Common myeloid progenitor, CD34-positive (primary cell): ENCODE results near the gene SPPL3.

Experiments
- CTCF ChIA-PET: fragments of 350-600 bp; sonication (Branson Sonifier 250); formaldehyde crosslinking; loops from one replicate; lab custom pipeline; 2021; ENCODE audit warnings: antibody characterized with exemption; lab: Charles Lee
- POLR2A ChIA-PET: fragments of 350-600 bp; sonication (Branson Sonifier 250); formaldehyde crosslinking; loops from one replicate; lab custom pipeline; 2021; ENCODE audit warnings: antibody characterized with exemption; lab: Charles Lee
- DNase-seq, 3 donors: peaks; one replicate each; pipeline versions ENCODE4 v3.0.0 to v3.0.0-alpha.2; 2013
- H3K27ac ChIP-seq, 2 experiments: 1 replicate in 1 of 2; 2 replicates in 1 of 2; pipeline ENCODE4 v1.7.0; 2013; ENCODE audit warnings: inconsistent platforms in 2 of 2, low read length in 2 of 2, mild to moderate bottlenecking in 2 of 2, low read depth in 1 of 2, moderate library complexity in 1 of 2; ENCODE audit not compliant: severe bottlenecking in 2 of 2, insufficient read depth in 1 of 2, poor library complexity in 1 of 2
- H3K27me3 ChIP-seq, 5 experiments: replicated peaks in 2 of 5; 1 replicate in 3 of 5; 2 replicates in 2 of 5; pipeline versions ENCODE4 v1.6.1 to v1.7.0; 2013; ENCODE audit warnings: low read length in 4 of 5, mild to moderate bottlenecking in 2 of 5, moderate library complexity in 2 of 5, inconsistent platforms in 1 of 5; ENCODE audit not compliant: insufficient read depth in 5 of 5, control insufficient read depth in 4 of 5
- H3K36me3 ChIP-seq, 4 experiments: 1 replicate in 2 of 4; 2 replicates in 2 of 4; pipeline versions ENCODE4 v1.6.1 to v1.7.0; 2013; ENCODE audit warnings: low read length in 3 of 4, control low read depth in 1 of 4, mild to moderate bottlenecking in 1 of 4; ENCODE audit not compliant: control insufficient read depth in 4 of 4, insufficient read depth in 4 of 4
- H3K4me1 ChIP-seq, 4 experiments: 1 replicate in 3 of 4; 2 replicates in 1 of 4; pipeline versions ENCODE4 v1.6.1 to v1.7.1; 2013; ENCODE audit warnings: low read length in 3 of 4, mild to moderate bottlenecking in 3 of 4, control low read depth in 1 of 4, inconsistent platforms in 1 of 4, moderate library complexity in 1 of 4; ENCODE audit not compliant: control insufficient read depth in 4 of 4, insufficient read depth in 4 of 4; ENCODE audit errors: control extremely low read depth in 1 of 4
- H3K4me3 ChIP-seq, 7 experiments: 1 replicate in 4 of 7; 2 replicates in 3 of 7; pipeline versions ENCODE4 v1.5.1 to v1.7.0; 2013; ENCODE audit warnings: mild to moderate bottlenecking in 7 of 7, low read length in 6 of 7, moderate library complexity in 6 of 7, inconsistent platforms in 2 of 7, low read depth in 2 of 7, control low read depth in 1 of 7; ENCODE audit not compliant: insufficient read depth in 4 of 7, control insufficient read depth in 1 of 7; ENCODE audit errors: extremely low read depth in 1 of 7
- H3K9me3 ChIP-seq, 5 experiments: 1 replicate in 4 of 5; 2 replicates in 1 of 5; pipeline versions ENCODE4 v1.6.1 to v1.7.1; 2013; ENCODE audit warnings: low read length in 4 of 5, mild to moderate bottlenecking in 2 of 5, inconsistent platforms in 1 of 5, low read depth in 1 of 5, moderate library complexity in 1 of 5; ENCODE audit not compliant: control insufficient read depth in 4 of 5, insufficient read depth in 2 of 5; ENCODE audit errors: control extremely low read depth in 1 of 5
- WGBS: methylation state at CpG from one replicate; pipeline ENCODE4 v1.1.5; 2013; ENCODE audit not compliant: insufficient coverage; 5-methylcytosine and 5-hydroxymethylcytosine counted together

Gene SPPL3

GRCh38 chr12:120757949-120758348 lies 146.2 kb downstream of the SPPL3 start:
- H3K36me3 ChIP-seq: peaks cover 0 to 28% (median 11%) of the 10 kb centered on the region in 4 experiments
- 98% methylated on average over 6 of the region's 6 CpGs for WGBS
- H3K4me3 ChIP-seq: no peak overlapping the region
- DNase-seq: no peak
- H3K27me3 ChIP-seq: no peaks in the 10 kb centered on the region
- ChIA-PET CTCF (interaction anchor here (1.0 to 2.2 kb wide), 3 partner anchors 10 to 214 kb away, joined by 3 to 8 read pairs (median 4); no protein-coding TSS in a partner anchor), POLR2A (no interaction called here)
- peaks cover 0 to 5% (median 0%) of the 10 kb centered on the region in 4 experiments for H3K4me1 ChIP-seq
- H3K27ac ChIP-seq: no peak overlapping the region
- H3K9me3 ChIP-seq: peaks cover 0 to 8% (median 0%) of the 10 kb centered on the region in 5 experiments

GRCh38 chr12:120757226-120757742 lies 146.9 kb downstream of the SPPL3 start:
- peaks cover 0 to 23% (median 10%) of the 10 kb centered on the region in 4 experiments for H3K36me3 ChIP-seq
- peaks cover 0 to 8% (median 0%) of the 10 kb centered on the region in 5 experiments for H3K9me3 ChIP-seq
- H3K4me1 ChIP-seq: peaks cover 0 to 5% (median 0%) of the 10 kb centered on the region in 4 experiments
- H3K27ac ChIP-seq: no peak overlapping the region
- no peak overlapping the region for H3K4me3 ChIP-seq
- H3K27me3 ChIP-seq: no peaks in the 10 kb centered on the region
- CTCF ChIA-PET: interaction anchor here (1.0 to 2.2 kb wide), 3 partner anchors 11 to 215 kb away, joined by 3 to 8 read pairs (median 4); no protein-coding TSS in a partner anchor
- 100% methylated on average over 3 of the region's 4 CpGs for WGBS
- DNase-seq: no peak
- POLR2A ChIA-PET: no interaction called here

DNA sequence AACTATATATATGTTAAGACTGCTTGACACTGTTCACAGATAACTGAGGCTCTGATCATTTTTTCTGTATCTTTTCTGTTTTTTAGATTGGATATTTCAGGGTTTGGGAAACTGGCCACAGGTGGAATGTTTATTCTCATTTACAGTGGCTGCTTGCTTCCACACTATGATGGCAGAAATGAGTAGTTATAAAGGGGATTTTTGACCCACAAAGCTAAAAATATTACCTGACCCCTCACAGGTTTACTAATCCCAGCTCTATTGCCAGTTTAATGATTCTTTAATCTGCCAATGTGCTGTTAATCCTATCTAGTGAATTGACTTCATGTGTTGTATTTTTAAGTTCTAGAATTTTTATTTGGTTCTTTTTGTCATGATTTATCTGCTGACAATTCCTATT lies 148.9 kb downstream of the SPPL3 start:
- DNase-seq: no peak
- peaks cover 0 to 7% (median 0%) of the 10 kb centered on the region in 4 experiments for H3K4me1 ChIP-seq
- ChIA-PET POLR2A (no interaction called here), CTCF (no interaction called here)
- H3K9me3 ChIP-seq: peaks cover 0 to 8% (median 0%) of the 10 kb centered on the region in 5 experiments
- no peaks in the 10 kb centered on the region for H3K27me3 ChIP-seq
- no peak overlapping the region for H3K27ac ChIP-seq
- H3K36me3 ChIP-seq: peaks cover 0 to 6% (median 1%) of the 10 kb centered on the region in 4 experiments
- no peak overlapping the region for H3K4me3 ChIP-seq

DNA sequence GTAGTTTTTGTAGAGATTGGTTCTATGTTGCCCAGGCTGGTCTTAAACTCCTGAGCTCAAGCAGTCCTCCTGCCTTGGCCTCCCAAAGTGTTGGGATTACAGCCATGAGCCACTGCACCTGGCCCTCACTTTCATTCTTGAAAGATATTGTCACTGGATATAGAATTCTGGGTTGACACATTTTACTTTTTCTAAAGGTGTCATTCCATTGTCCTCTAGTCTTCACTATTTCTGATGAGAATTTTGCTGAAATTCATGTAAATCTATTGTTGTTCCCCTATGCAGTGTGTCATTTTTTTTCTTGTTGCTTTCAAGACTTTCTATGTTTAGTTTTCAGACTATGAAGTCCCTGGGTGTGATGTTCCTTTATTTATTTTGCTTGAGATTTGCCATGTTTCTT lies 149.4 kb downstream of the SPPL3 start:
- H3K27me3 ChIP-seq: no peaks in the 10 kb centered on the region
- H3K36me3 ChIP-seq: peaks cover 0 to 1% (median 0%) of the 10 kb centered on the region in 4 experiments
- peaks cover 0 to 7% (median 0%) of the 10 kb centered on the region in 4 experiments for H3K4me1 ChIP-seq
- DNase-seq: no peak
- H3K9me3 ChIP-seq: peaks cover 0 to 8% (median 0%) of the 10 kb centered on the region in 5 experiments
- ChIA-PET POLR2A (no interaction called here), CTCF (no interaction called here)
- no peak overlapping the region for H3K27ac ChIP-seq
- H3K4me3 ChIP-seq: no peak overlapping the region

- WGBS: 95% methylated on average over 8 of the region's 9 CpGs
Measured at GRCh38 chr12:120751389-120751788, 152.8 kb downstream of the SPPL3 start.

DNA sequence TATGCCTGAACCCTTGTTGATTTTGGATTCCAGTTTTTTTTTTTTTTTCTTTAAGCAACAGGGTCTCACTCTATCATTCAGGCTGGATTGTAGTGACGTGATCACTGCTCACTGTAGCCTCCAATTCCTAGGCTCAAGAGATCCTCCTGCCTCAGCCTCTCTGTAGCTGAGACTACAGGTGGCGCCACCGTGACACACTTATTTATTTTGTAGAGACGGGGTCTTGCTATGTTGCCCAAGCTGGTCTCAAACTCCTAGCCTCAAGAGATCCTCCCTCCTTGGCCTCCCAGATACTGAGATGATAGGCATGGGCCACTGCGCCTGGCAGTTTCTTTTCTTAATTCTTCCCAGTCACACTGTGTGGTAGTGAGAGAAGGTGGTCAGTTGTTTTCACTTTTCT lies 153.4 kb downstream of the SPPL3 start:
- Histone ChIP-seq H3K27me3 (no peaks in the 10 kb centered on the region), H3K9me3 (peaks cover 0 to 8% (median 0%) of the 10 kb centered on the region in 5 experiments), H3K27ac (no peak overlapping the region), H3K36me3 (no peaks in the 10 kb centered on the region), H3K4me1 (peaks cover 0 to 2% (median 0%) of the 10 kb centered on the region in 4 experiments), H3K4me3 (no peak overlapping the region)
- DNase-seq: no peak
- ChIA-PET CTCF (interaction anchor here (0.6 to 1.6 kb wide), 3 partner anchors 9 to 246 kb away, joined by 3 to 5 read pairs (median 3); no protein-coding TSS in a partner anchor), POLR2A (no interaction called here)
- 93% methylated on average over 5 of the region's 5 CpGs for WGBS

More at GRCh38 chr12:120751389-120751788, 152.8 kb downstream of the SPPL3 start:
- Histone ChIP-seq H3K27me3 (no peaks in the 10 kb centered on the region), H3K27ac (no peak overlapping the region), H3K4me1 (peaks cover 0 to 2% (median 0%) of the 10 kb centered on the region in 4 experiments), H3K4me3 (no peak overlapping the region), H3K36me3 (no peaks in the 10 kb centered on the region), H3K9me3 (peaks cover 0 to 8% (median 0%) of the 10 kb centered on the region in 5 experiments)
- CTCF ChIA-PET: interaction anchor here (0.8 to 1.6 kb wide), 2 partner anchors 9 to 12 kb away, joined by 3 to 5 read pairs; no protein-coding TSS in a partner anchor
- POLR2A ChIA-PET: no interaction called here
- peak in 2 of 3 donors; percentile 37 to 46 for DNase-seq

DNA sequence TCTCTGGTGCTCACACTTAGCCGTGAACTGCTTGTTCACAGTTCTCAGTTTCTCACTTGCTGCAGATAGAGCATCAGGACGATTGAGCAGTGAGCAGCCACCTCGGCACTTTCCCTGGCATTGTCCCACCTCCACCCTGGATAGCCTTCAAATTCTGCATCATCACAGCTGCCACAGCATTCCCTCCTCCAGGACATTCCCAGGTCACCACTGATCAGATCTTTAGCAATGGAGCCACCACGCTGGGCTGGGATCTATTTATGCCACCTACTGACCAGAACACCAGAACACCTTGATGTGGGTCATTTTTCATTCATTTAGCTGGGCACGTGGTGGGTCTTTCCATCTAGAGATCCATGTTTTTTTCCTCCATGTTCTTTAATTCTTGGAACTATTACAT lies 154.9 kb downstream of the SPPL3 start:
- no peaks in the 10 kb centered on the region for H3K36me3 ChIP-seq
- H3K27me3 ChIP-seq: no peaks in the 10 kb centered on the region
- H3K4me3 ChIP-seq: no peak overlapping the region
- POLR2A ChIA-PET: no interaction called here
- WGBS: 97% methylated on average over 4 of the region's 5 CpGs
- CTCF ChIA-PET: no interaction called here
- H3K27ac ChIP-seq: no peak overlapping the region
- no peak for DNase-seq
- H3K9me3 ChIP-seq: no peaks in the 10 kb centered on the region
- peaks cover 0 to 2% (median 0%) of the 10 kb centered on the region in 4 experiments for H3K4me1 ChIP-seq
